Upper lobe of right lung (tissue), 1 donor: ENCODE results near the gene ROM1. TPM values are rescaled to one million over a fixed set of nuclear protein-coding genes. Genes with fewer than 3 reads are reported as not detected.

Experiments
- ATAC-seq: fragments of 200-7000 bp; cut with Tn5 transposase; one replicate; pipeline ENCODE4 v1.9.1; 2020; ENCODE audit warnings: mild to moderate bottlenecking, moderate library complexity
- DNase-seq: peaks from one replicate; pipeline ENCODE4 v3.0.0-alpha.2; 2020
- H3K27ac ChIP-seq: fragments of 200-600 bp; one replicate; pipeline ENCODE4 v1.8.0; 2022
- H3K27me3 ChIP-seq: fragments of 200-600 bp; one replicate; pipeline ENCODE4 v1.8.0; 2022; ENCODE audit warnings: mild to moderate bottlenecking
- H3K36me3 ChIP-seq: fragments of 200-600 bp; one replicate; pipeline ENCODE4 v1.8.0; 2022
- H3K4me1 ChIP-seq: fragments of 200-600 bp; one replicate; pipeline ENCODE4 v1.8.0; 2022
- H3K4me3 ChIP-seq: fragments of 200-600 bp; one replicate; pipeline ENCODE4 v1.8.0; 2022; ENCODE audit warnings: mild to moderate bottlenecking
- H3K9me3 ChIP-seq: fragments of 200-600 bp; one replicate; pipeline ENCODE4 v1.8.0; 2022
- CTCF ChIP-seq: fragments of 200-600 bp; IDR thresholded peaks from one replicate; pipeline ENCODE4 v1.8.0; 2022; ENCODE audit warnings: antibody characterized with exemption
- intact Hi-C: fragments of 100-400 bp; cut with DNase I; formaldehyde crosslinking; loops from one replicate; pipeline ENCODE4 v1.11.0; 2022
- total RNA-seq: library from RNA; stranded (reverse); fragmentation: NEBNext Ultra II Directional; extraction: Animal tissue kit (Norgen Biotek cat#: 25700); gene quantifications from one replicate; pipeline ENCODE4 v1.2.1, GENCODE V29; 2021
- donor health status: DM: no; HTN: yes; CAD: no; lungs with severe emphysema.

ROM1 gene
- total RNA-seq, 1 donor from 2014 or later = 5.2 TPM

- peak; percentile 99 for DNase-seq
- Histone ChIP-seq H3K4me1 (peaks cover 25% of the 10 kb centered on the region), H3K4me3 (peak within 1 kb of the TSS; percentile 100), H3K27ac (peak within 1 kb of the TSS; percentile 98), H3K36me3 (peaks cover 45% of the 10 kb centered on the region), H3K9me3 (no peaks in the 10 kb centered on the region), H3K27me3 (no peaks in the 10 kb centered on the region)
- ATAC-seq = peak; percentile 92
- TF ChIP-seq CTCF = no peak
- intact Hi-C loops = no loop called here
These were observed 11.5 kb upstream of the ROM1 start, which contains the start of gene MTA2 for GRCh38 chr11:62601372-62602140. Gene MTA2, minus strand, starts transcription at chr11:62601865. Its CDS starts 415 bp downstream, at chr11:62601450.

GRCh38 chr11:62602141-62603071, 10.7 kb upstream of the ROM1 start:
- TF ChIP-seq CTCF = no peak
- peak overlapping the region; percentile 100 for H3K4me3 ChIP-seq
- DNase-seq = peak; percentile 85
- no peaks in the 10 kb centered on the region for H3K9me3 ChIP-seq
- peak; percentile 54 for ATAC-seq
- peaks cover 45% of the 10 kb centered on the region for H3K36me3 ChIP-seq
- intact Hi-C loops = no loop called here
- H3K27me3 ChIP-seq = no peaks in the 10 kb centered on the region
- peak overlapping the region; percentile 98 for H3K27ac ChIP-seq
- H3K4me1 ChIP-seq = peaks cover 25% of the 10 kb centered on the region

- Histone ChIP-seq H3K27ac (peak overlapping the region; percentile 98), H3K27me3 (no peaks in the 10 kb centered on the region), H3K36me3 (peaks cover 42% of the 10 kb centered on the region), H3K4me3 (peak overlapping the region; percentile 100), H3K9me3 (no peaks in the 10 kb centered on the region), H3K4me1 (peaks cover 25% of the 10 kb centered on the region)
- ATAC-seq (no peak), DNase-seq (no peak)
- TF ChIP-seq CTCF = no peak
- intact Hi-C loops = no loop called here
These were observed 10.0 kb upstream of the ROM1 start for GRCh38 chr11:62603072-62603408.

GRCh38 chr11:62603776-62604299, 9.2 kb upstream of the ROM1 start:
- H3K4me3 ChIP-seq = no peak overlapping the region
- H3K9me3 ChIP-seq = no peaks in the 10 kb centered on the region
- ATAC-seq = no peak
- no peak overlapping the region for H3K27ac ChIP-seq
- TF ChIP-seq CTCF = no peak
- intact Hi-C loops = no loop called here
- no peaks in the 10 kb centered on the region for H3K27me3 ChIP-seq
- DNase-seq = no peak
- H3K4me1 ChIP-seq = peaks cover 20% of the 10 kb centered on the region
- H3K36me3 ChIP-seq = peaks cover 42% of the 10 kb centered on the region

- H3K4me1 ChIP-seq = peaks cover 13% of the 10 kb centered on the region
- H3K36me3 ChIP-seq = peaks cover 43% of the 10 kb centered on the region
- intact Hi-C loops = no loop called here
- no peak overlapping the region for H3K4me3 ChIP-seq
- H3K27me3 ChIP-seq = no peaks in the 10 kb centered on the region
- H3K27ac ChIP-seq = no peak overlapping the region
- TF ChIP-seq CTCF = no peak
- no peaks in the 10 kb centered on the region for H3K9me3 ChIP-seq
- ATAC-seq (no peak), DNase-seq (no peak)
These were observed 8.5 kb upstream of the ROM1 start for GRCh38 chr11:62604460-62605120.
